H1 (cell line): ENCODE data around the gene UBIAD1. TPM values are rescaled to one million over a fixed set of nuclear protein-coding genes. Genes with fewer than 3 reads are reported as not detected.

Experiments
- CBX8 ChIP-seq: fragments of 300-800, 300-1000 bp; sonication (generic); IDR thresholded peaks from 2 replicates; pipeline ENCODE4 v1.7.1; 2016; ENCODE audit warnings: low read depth, low read length, borderline replicate concordance
- CTCF ChIP-seq, 3 experiments: IDR thresholded peaks; 1 replicate in 2 of 3; 2 replicates in 1 of 3; pipeline versions ENCODE4 v1.5.1 to v1.6.1; 2011; ENCODE audit warnings: low read length in 3 of 3, mild to moderate bottlenecking in 3 of 3, inconsistent platforms in 2 of 3, low read depth in 1 of 3, moderate library complexity in 1 of 3; ENCODE audit not compliant: insufficient read depth in 1 of 3; ENCODE audit errors: control extremely low read depth in 1 of 3
- KDM4A ChIP-seq: IDR thresholded peaks from one replicate; pipeline ENCODE4 v1.7.1; 2012; ENCODE audit warnings: low read depth, mild to moderate bottlenecking, moderate library complexity, low read length, inconsistent platforms; ENCODE audit not compliant: severe bottlenecking
- NANOG ChIP-seq: IDR thresholded peaks from 2 replicates; pipeline ENCODE4 v1.6.1; 2011; ENCODE audit warnings: low read length, low read depth, mild to moderate bottlenecking, inconsistent platforms; ENCODE audit not compliant: insufficient read depth, poor library complexity, severe bottlenecking
- POLR2A ChIP-seq, 2 experiments: IDR thresholded peaks; 1 replicate in 1 of 2; 2 replicates in 1 of 2; pipeline ENCODE4 v1.6.1; 2011; ENCODE audit warnings: low read depth in 2 of 2, low read length in 2 of 2, mild to moderate bottlenecking in 2 of 2; ENCODE audit errors: control extremely low read depth in 1 of 2
- SRF ChIP-seq: IDR thresholded peaks from 2 replicates; pipeline ENCODE4 v1.6.1; 2011; ENCODE audit warnings: mild to moderate bottlenecking, low read depth, low read length, moderate library complexity
- polyA plus RNA-seq, 7 experiments: library from polyadenylated mRNA; depleted of rRNA in 3 of 7; stranded (reverse) in 5 of 7; unstranded in 2 of 7; fragments of >200 nt in 5 of 7; fragments of 200-250 nt in 2 of 7; gene quantifications; 1 replicate in 5 of 7; 2 replicates in 1 of 7; 4 replicates in 1 of 7; pipeline versions ENCODE4 v1.2.1 to v1.2.3, GENCODE V29; 2011 to 2013; ENCODE audit warnings: missing spikeins in 2 of 7, mixed read lengths in 2 of 7
- total RNA-seq: library from RNA; stranded (reverse); fragmentation: NEBNext Ultra II Directional; extraction: Animal tissue kit (Norgen Biotek cat#: 25700); gene quantifications from 2 replicates; pipeline ENCODE4 v1.2.1, GENCODE V29; 2021

UBIAD1 gene
- total and polyA plus RNA-seq, 2 of the 8 experiments (the other 6 are each of a cell fraction or from before 2014, with no cell fraction given) = 23.4 to 26.6 TPM

DNA sequence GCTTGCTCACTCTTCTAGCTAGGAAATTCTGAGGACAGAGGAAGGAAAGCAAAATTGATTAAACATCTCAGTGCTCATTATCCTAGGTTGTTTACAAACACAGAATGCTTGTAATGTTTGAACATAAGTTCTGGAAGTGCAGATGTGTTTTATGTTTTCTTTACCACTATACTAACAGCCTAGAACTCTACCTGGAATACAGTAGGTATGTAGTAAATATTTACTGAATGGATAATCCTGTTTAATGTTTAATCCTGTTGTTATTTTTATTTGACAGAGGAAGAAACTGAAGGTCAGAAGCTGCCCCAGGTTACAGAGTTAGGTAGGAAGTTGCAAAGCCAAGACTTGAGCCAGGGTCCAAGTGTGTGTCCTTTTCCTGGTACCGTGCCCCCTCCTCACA lies 16.7 kb upstream of the UBIAD1 start (continued):
- TF ChIP-seq SRF = no peak
- TF ChIP-seq CBX8 = no peak
- TF ChIP-seq CTCF (IDR thresholded peaks at IDR 0.05; ENCODE audit: control extremely low read depth in 1 of 3, insufficient read depth in 1 of 3, low read depth in 1 of 3, low read length in 3 of 3) = no peak
- TF ChIP-seq KDM4A = no peak
- no peak for TF ChIP-seq POLR2A (IDR thresholded peaks at IDR 0.05; ENCODE audit: control extremely low read depth in 1 of 2, low read depth in 2 of 2, low read length in 2 of 2)
- no peak for TF ChIP-seq NANOG
